GM13977 (cell line): ENCODE data around the gene NELL1.

Source experiments
- DNase-seq: peaks from one replicate; pipeline ENCODE4 v3.0.0; 2012; ENCODE audit warnings: low spot score
- in situ Hi-C: fragments of 300-500 bp; cut with MboI; formaldehyde crosslinking; loops from one replicate; pipeline ENCODE4 v1.12.0; 2022; ENCODE audit warnings: low sequenced_read_pairs, low pct_unique_long_range_greater_than_20kb, mixed read lengths, inconsistent platforms; ENCODE audit not compliant: unreplicated experiment
- TF ChIP-seq, protein P1 (sequence below): IDR thresholded peaks from 2 replicates; pipeline ENCODE4 v1.5.1; 2012; ENCODE audit warnings: mild to moderate bottlenecking, control low read depth; ENCODE audit not compliant: insufficient read depth; ENCODE audit errors: extremely low read depth, missing control alignments

The NELL1 gene

DNA sequence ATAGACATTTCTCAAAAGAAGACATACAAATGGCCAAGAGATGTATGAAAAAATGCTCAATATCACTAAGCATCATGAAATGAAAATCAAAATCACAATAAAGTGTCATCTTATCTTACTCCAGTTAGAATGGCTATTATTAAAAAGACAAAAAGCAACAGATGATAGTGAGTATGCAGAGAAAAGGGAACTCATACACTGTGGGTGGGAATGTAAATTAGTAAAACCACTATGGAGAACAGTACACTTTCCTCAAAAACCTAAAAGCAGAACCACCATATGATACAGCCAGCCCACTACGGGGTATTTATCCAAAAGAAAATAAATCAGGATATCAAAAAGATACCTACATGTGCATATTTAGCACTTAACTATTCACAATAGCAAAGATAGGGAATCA lies 823.5 kb downstream of the NELL1 start:
- in situ Hi-C loops: no loop called here

GRCh38 chr11:21494946-21495345 lies 825.6 kb downstream of the NELL1 start:
- in situ Hi-C loops: no loop called here
- TF ChIP-seq, protein P1, sequence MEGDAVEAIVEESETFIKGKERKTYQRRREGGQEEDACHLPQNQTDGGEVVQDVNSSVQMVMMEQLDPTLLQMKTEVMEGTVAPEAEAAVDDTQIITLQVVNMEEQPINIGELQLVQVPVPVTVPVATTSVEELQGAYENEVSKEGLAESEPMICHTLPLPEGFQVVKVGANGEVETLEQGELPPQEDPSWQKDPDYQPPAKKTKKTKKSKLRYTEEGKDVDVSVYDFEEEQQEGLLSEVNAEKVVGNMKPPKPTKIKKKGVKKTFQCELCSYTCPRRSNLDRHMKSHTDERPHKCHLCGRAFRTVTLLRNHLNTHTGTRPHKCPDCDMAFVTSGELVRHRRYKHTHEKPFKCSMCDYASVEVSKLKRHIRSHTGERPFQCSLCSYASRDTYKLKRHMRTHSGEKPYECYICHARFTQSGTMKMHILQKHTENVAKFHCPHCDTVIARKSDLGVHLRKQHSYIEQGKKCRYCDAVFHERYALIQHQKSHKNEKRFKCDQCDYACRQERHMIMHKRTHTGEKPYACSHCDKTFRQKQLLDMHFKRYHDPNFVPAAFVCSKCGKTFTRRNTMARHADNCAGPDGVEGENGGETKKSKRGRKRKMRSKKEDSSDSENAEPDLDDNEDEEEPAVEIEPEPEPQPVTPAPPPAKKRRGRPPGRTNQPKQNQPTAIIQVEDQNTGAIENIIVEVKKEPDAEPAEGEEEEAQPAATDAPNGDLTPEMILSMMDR: no peak
- DNase-seq: no peak

More for the DNA sequence above, 823.5 kb downstream of the NELL1 start:
- DNase-seq: no peak
- TF ChIP-seq, protein P1: no peak

- TF ChIP-seq, protein P1: no peak
- in situ Hi-C loops: no loop called here
- DNase-seq: no peak
Observed at GRCh38 chr11:21495879-21496278, 826.5 kb downstream of the NELL1 start.

GRCh38 chr11:21501245-21501644 lies 831.9 kb downstream of the NELL1 start:
- in situ Hi-C loops: loop anchor here (25.0 kb wide), 1 partner anchor 839 kb away; the partner anchor contains the start of gene NELL1
- no peak for DNase-seq

DNA sequence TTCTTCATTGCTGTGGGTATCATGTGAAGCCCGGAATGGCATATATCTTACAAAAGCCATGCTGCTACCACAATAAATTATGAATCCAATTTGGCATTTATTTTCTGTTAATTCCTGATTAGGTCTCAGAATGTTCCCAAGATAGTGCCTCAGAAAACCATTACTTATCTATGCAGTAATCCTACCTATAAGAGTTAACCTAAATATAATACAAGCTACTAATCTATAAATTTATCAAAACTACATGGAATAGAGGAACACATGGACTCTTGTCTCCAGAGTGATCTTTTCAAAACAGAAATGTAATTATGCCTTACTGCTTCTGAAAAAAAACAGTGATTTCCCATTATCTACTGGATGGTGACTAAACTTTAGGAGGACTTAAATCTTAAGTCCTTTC lies 835.7 kb downstream of the NELL1 start:
- no peak for DNase-seq
- in situ Hi-C loops: loop anchor here (25.0 kb wide), 1 partner anchor 843 kb away; the partner anchor contains the start of gene NELL1
- TF ChIP-seq, protein P1: no peak

More at GRCh38 chr11:21501245-21501644, 831.9 kb downstream of the NELL1 start:
- TF ChIP-seq, protein P1: no peak

DNA sequence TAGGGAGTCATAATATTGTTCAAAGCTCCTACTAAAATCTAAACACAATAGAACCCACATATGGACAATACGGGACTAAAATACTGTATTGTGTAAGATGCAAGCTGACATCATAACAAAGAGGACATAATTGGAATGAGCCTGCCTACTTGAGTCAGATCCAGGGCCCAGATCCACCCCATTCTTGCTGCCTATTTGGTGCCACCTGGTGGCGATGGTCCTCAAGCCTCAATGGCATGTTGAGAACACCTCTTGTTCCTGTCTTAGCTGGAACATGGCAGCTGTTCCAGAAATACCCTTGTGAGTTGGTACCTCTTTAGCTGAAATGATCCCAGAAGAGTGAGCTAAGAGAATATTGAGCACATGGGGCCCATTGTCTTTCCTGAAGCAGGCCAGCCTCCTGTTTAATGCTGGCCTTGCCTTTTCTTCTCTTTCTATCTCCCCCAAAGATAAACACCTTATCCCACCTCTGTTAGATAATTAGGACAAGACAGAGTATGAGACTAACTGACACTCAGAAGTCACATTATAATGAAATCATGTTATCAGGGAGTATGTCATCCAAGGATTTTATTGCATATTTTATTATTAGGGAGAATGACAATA lies 842.6 kb downstream of the NELL1 start:
- in situ Hi-C loops: loop anchor here (25.0 kb wide), 1 partner anchor 850 kb away; the partner anchor contains the start of gene NELL1
- DNase-seq: peak; percentile 34
- TF ChIP-seq, protein P1: peak; percentile 82
